ENCODE measurements around the gene CAST. TPM values are rescaled to one million over a fixed set of nuclear protein-coding genes. Genes with fewer than 3 reads are reported as not detected.
A peak's percentile ranks its signal among the peaks of the same experiment; 100 is the strongest.
"Not testable (repeated sequence)": the region's sequence is repeated elsewhere in the genome, so short reads cannot be mapped to it uniquely, and the experiment has no call there.

CAST gene
- total RNA-seq, 1 experiment from 2014 or later, result 35.6 TPM

DNA sequence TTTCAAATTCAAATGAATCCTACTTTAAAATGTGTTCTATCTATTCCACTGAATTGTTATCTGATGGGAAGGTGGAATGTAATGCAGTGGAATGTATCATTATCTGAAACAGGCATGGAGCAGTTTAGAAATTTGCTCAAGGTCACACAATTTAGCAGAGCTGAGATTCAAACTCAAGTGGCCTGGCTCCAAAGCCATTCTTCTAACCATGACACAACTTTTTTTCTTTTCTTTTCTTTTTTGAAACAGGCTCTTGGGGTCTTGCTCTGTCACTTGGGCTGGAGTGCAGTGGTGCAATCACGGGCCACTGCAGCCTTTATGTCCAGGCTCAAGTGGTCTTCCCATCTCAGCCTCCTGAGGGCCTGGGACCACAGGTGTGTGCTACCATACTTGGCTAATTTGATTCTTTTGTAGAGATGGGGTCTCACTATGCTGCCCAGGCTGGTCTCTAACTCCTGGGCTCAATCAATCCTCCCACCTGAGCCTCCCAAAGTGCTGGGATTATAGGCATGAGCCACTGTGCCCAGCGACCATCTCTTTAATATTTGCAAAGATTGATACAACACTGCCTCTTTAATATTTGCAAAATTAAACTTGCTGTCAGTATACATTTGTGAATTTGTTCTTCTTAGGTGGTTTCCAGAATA lies 50.0 kb downstream of the CAST start:
- no peak for DNase-seq (ENCODE audit: low spot score)

DNA sequence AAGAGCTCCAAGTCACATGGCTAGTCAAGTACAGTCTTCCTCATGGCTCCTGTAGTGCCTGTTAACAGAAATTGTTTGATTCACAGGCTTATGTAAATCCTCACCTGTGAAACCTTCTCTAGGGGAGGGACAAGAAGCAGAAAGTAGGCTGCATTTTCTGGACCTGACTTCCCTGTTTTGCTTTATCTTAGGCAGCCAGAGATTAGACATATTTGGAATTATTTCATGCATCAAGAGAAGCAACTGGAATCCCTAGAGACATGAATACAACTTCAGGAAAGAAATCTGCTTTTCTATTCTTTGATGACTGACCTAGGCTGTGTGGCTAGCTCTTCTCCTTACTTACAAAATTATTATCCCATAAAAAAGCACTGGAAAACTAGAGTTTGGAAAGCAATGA lies 52.3 kb downstream of the CAST start:
- no peak for DNase-seq (ENCODE audit: low spot score)

DNA sequence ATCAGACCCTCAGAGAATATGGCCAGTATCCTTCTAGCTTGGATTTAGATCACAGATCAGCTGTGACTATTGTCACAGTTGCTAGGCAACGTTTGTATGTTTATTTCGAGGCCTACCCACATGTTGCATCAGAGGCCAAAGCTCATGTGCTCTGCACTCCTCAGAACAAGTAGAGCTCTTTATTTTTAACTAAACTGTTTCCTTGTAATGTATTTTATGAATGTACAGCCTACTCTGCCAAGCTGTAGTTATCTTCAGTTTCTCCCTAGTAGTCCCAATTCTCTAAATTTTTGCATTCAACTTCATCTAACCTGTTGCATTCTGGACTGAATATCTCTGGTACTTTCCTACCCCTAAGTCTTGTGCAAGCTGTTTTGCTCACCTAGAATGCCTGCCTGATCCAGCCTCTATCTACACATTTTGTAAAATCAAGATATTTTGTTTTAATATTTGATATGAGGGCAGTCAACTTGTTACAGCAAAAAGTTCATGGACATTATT lies 52.8 kb downstream of the CAST start:
- DNase-seq (ENCODE audit: low spot score), result peak; percentile 93

DNA sequence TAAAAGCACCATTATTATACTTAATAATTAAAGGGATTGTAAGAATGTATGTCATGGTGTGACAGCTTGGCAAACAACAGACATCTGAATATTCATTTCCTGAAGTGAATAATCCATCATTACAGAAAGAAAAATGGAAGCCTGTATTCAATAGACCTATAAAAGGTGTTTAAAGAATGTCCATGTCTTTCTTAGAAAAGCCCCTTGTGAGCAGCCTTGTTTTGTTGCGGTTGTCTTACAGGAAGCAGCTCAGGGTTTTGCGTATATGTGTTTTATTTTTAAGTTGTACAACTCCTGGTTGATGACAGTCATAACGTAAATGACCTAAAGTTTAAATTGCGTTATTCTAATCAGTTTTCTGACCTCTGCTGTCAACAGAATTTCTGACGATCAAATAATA lies 53.8 kb downstream of the CAST start:
- DNase-seq (ENCODE audit: low spot score), result no peak

DNA sequence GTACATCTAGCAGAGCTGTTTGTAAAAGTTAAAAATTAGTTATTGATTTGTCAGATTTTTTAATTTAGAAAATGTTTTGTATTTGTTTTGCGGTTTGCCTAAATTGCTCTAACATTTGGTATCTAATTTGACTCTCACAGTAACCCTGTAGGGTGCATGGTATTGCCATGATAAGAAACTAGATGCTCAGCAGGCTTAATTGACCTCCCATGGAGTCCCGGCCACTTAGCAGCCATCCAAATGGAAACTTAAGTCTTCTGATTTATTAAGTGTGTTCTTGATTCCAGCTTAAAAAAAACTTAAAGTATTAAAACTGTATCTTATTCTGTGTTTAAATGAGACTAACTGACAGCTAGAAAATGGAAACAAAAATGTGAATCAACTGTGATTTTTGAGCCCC lies 54.5 kb downstream of the CAST start:
- DNase-seq (ENCODE audit: low spot score), result no peak

DNA sequence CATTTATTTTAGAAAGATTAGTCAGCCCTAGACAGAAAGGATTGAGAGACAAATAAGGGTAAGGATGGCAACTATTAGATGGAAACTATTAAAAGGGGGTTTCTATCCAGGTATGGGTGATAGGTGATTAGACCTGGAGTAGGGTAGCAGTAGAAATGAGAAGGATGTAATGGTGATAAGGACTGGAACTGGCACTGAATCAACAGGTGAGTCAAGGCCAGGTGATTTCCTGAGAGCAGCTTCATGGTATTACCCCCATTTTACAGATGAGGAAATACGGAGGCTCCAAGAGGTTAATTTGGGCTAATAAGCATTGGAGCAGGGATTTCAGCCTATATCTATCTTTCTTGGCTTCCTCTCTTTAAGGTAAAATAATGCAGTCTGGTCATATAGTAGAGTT lies 55.7 kb downstream of the CAST start:
- peak; percentile 38 for DNase-seq (ENCODE audit: low spot score)

DNA sequence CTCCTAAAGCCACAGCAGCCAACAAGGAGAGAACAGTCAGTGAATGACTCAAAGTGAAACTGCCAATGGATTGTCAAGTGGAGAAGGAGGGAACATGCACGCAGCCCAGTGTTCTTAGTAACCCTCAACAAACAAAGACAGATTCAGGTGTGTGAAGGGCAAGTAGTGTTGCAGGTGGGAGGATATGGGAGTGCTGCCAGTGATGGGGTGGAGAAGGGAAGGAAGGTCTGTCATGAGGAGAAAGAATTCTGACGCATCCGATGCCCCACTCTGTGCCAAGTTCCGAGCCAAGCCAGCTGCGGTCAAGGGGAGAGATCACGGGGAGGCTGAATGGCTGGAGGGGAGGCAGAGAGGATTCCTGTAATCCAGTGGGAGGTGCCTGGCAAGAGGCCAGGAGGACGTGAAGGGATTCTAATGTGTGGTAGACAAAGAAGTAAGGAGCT lies 56.5 kb downstream of the CAST start:
- peak; percentile 90 for DNase-seq (ENCODE audit: low spot score)

DNA sequence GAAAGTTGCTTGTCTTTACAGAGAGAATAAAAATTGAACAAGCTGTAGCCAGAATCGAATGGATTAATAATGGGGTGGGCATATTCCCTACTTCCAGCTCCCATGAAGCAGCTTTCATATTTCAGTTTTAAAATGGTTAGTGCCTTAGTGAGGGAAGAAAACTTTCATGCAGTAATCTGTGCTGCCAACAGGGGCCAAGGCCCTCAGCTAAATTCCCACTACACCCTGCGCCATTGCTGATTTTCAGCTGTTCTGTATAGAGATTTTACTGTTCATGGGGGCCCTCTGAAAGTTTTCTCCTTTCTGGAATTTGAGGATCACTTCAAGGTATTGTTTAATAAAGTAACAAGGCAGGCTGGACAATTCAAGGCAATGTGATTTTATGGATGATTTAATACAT lies 58.2 kb downstream of the CAST start:
- DNase-seq (ENCODE audit: low spot score), result no peak

DNA sequence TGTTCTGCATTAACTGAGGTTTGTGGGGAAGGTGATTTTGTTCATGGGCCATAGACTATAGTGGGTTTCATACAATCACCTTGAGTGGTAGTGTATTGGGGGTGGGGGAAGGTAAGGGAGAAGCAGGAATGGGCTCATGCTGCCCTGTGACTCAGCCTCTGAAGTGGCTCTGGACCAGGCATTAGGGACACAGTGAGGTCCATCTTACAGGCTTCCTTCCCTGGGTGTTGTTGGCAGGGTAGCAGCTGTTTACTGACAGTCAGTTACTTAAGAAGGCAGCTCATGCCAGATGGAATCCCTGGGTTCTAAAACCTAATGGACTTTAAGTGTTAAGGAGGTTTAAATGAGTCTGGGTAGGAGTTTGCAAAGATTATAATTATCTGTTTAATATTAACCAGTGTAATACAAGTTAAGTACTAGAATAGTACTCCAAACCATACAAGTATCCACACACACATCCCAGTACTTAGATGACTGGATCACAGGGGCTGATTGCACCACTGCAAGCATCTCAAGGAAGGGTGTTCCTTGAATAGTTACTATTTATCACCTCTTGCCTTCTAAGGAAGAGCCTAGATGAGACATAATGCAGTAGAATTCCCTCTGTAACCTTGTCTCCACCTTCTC lies 59.3 kb downstream of the CAST start:
- DNase-seq (ENCODE audit: low spot score), result no peak

DNA sequence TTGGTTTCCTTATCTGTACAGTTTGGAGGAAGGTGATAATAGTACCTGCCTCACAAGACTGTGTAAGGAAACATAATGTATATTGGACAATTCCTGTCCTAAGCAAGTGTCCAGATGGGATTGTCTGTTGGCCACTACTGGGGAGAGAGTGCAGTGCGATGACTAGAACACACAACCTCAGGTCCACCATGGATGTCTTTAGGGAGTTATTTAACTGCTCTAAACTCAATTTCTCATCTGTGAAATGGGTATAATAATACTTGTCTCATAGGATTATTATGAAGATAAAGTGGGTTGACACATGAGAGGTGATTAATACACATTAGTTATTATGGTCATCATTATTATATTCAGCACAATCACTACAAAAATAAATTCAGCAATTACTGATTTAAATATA lies 63.1 kb downstream of the CAST start:
- DNase-seq (ENCODE audit: low spot score), result no peak

DNA sequence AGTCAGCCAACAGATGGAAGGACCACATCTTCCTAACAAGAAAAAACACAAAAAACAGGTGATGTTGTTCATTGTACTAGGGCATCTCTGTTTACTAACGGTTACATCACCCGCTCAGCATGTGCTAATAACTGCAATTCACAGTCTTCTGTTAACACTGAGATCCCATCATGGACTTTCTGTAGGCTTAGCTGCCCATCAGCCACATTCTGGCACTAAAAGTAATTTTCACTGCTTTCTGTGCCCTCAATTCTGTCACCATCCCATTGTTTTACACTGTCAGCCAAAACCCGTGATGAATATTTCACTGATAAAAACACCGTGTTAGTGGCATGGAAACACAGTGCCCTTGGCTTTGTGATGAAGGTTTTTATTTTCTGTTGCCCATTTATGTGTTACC lies 64.6 kb downstream of the CAST start:
- no peak for DNase-seq (ENCODE audit: low spot score)

DNA sequence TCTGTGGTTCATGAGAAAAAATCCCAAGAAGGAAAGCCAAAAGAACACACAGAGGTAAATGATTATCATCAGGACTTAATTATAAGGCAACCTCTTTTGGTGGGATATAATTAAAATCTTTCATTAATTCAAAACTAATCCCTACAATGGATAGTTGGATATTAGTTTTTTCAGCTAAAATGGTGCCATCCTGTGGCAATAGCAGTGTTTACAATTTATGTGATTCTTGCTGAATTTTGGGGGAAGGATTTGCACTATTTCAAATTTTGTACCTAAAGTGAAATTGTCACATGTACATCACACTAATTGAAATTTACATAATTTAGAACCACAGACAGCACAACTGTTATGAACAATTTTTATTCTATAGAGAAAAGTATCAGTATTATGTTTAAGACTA lies 67.0 kb downstream of the CAST start:
- DNase-seq (ENCODE audit: low spot score), result peak; percentile 12

DNA sequence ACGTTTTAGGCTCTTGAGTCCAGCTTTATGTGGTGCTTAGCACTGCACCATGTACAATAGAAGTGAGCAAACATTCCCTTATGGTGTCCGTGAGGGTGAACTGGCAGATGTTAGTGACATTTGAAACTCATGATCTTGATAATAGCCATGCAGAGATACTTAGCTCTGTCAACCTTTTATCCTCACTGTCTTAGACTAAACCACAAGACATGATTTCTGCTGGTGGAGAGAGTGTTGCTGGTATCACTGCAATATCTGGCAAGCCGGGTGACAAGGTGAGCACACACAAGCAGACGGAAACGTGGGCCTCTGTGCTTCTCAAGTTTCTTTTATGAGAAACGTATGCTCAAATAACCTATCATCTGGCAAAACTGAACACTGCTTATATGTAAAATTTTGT lies 68.4 kb downstream of the CAST start:
- DNase-seq (ENCODE audit: low spot score), result no peak

DNA sequence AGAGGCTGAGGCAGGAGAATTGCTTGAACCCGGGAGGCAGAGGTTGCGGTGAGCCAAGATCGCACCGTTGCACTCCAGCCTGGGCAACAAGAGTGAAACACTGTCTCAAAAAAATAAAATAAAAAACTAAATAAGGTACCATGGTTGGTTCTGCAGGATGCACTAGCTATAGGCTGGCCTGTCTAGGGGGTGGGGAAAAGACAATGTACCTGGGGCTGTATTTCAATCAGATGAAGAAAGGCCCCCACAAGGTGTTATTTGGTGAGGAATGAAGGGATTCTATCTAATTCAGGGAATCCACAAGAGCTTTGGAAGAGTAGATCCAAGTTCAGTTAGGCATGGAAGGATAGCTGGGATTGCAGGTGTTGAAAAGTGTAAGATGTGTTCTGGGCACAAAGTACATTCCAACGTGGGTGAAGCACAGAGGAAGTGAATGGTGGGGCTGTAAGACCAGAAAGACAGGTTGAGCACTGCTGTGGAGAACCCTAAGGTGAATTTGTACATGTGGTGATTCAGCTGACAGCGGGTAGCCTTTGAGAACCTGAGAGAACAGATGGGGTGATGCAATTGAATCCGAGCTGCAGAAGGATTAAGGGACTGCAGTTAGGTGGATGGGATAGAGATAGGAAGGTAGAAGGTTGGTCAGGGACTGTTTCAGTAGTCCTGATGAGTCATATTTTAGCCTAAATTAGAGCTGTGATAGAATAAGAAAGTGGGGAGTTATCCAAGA lies 71.8 kb downstream of the CAST start:
- DNase-seq (ENCODE audit: low spot score), result peak; percentile 93

DNA sequence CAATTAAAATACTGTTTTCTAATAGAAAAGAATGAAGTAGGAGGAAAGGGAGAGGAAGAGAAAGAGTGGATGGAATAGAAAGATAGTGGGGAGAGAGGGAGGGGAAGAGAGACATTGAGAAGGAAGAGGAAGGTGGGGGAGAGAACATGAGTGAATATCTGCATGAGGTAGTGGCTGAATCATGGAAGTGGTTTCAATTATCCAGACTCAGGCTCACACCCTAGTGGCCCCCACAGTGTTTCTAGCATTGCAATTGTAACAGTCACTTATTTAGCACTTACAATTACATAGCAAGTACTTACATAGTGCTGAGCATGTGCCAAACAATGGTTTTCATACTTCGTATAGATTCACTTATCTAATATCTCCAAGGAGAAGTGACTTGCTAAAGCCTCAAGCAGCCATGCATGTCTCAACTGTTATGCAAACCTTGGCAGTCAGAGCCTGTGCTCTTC lies 72.7 kb downstream of the CAST start:
- no peak for DNase-seq (ENCODE audit: low spot score)

DNA sequence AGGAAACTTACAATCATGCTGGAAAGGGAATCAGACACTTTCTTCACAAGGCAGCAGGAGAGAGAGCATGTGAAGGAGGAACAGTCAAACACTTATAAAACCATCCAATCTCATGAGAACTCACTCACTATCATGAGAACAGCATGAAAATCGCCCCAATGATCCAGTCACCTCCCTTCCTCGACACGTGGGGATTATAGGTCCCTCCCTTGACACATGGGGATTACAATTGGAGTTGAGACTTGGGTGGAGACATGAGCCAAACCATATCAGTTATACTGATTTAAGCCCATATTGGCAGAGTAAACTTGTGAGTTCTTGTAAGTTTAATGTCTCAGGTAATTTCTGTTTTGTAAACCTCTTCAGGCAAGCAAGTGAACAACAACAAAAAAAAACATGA lies 74.8 kb downstream of the CAST start:
- DNase-seq (ENCODE audit: low spot score), result no peak

DNA sequence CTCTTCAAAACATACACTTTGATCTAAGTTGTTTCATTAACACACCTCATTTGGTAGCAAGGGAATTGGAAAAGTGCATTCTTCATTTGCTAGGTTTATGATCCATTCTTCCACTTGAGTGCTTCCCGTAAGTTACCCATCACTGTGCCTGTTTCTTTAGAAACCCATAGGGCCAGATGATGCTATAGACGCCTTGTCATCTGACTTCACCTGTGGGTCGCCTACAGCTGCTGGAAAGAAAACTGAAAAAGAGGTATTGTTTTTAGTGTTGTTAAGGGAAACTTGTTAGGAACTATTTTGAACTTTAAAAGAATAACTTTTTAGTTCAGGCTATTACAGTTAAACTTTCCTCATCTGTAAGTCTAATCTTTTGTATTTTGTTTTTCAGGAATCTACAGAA lies 78.9 kb downstream of the CAST start:
- no peak for DNase-seq (ENCODE audit: low spot score)

DNA sequence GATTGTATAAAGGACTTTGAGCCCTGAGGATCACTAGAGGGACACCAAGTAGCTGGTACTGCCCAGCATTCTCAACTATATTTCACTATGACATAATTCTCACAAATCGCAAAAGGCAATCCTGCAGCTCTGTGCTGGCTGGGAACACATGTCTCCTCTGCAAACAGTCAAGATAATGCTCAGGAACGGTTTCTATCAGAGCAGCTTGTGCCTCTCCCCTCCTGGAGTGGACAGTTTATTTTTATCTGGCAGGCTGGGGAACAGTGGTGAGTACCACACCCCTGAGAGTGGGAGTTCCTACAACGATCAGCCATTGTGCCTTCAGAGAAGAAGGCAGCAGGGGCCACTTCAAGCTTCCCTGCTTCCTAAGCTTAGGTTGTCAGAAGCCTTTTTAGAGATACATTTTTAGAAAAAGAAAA lies 79.7 kb downstream of the CAST start:
- DNase-seq (ENCODE audit: low spot score), result no peak

DNA sequence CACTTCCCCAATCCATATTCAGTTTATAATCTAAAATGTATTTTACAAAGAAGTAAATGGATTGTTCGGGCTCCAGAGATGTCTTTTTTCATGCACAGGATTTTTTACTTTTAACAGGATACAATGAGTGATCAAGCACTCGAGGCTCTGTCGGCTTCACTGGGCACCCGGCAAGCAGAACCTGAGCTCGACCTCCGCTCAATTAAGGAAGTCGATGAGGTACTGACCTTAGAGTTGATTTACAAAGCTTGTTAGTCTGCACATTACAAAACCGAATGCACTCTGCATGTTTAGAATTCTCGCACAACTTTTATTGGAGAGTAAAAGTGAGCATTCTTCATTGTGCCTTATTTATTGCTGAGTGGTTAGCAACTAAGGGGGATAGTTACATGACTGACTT lies 80.4 kb downstream of the CAST start:
- DNase-seq (ENCODE audit: low spot score), result no peak

DNA sequence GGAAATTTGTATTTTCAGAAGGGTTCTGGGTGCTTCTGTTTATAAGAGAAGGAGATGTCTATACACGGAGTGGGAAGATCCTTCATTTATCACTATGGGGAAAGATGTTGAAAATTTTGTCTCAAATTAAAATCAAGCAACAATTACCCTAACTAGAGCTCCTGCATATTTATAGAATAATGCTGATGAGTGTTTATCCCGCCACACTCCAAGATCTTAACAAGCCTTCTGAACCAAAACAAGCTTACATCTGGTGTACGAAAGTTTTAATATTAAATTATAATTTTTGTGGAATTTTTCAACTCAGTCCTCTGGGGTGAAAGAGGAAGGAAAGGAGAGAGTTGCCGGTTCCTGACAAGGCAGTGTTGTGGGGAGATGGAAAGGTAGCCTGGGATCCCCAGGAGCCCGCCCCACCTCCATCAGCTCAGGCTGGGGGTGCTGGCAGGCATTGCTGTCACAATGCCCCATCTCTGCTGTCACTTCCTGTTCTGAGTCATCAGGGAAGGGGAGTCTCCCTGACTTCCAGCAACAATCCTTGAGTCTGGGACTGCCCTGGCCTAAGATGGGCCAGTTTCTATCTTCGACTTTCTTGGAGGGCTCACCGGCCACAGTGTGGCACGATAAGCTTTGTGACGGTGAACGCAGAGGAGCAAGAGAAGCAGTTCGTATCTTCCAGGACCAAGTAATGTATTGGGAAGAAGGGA lies 81.0 kb downstream of the CAST start:
- DNase-seq (ENCODE audit: low spot score), result no peak

DNA sequence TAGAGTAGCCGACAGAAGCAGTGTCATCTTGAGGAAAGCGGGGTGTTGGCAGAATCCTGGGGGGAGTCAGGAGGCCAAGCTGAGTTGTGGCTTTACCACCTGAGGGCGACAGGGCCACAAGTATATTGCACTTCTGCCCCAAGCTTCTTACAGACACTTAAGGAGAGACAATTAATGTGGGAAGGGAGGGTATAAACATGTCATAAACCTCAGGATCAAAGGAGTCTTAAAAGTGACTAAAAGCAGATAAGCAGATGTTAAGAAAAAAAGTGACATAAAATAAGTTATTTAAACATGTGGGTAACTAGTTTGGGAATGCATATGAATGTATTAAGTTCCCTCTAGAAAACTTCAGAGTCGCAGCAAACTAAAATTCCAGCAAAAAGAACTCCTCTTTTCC lies 81.6 kb downstream of the CAST start:
- DNase-seq (ENCODE audit: low spot score), result no peak

DNA sequence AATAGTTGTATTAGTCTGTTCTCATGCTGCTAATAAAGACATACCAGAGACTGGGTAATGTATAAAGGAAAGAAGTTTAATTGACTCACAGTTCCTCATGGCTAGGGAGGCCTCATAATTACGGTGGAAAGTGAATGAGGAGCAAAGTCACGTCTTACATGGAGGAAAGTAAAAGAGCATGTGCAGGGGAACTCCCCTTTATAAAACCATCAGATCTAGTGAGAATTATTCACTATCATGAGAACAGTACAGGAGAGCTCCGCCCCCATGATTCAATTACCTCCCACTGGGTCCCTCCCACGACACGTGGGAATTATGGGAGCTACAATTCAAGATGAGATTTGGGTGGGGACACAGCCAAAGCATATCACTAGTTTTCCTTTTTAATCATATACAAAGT lies 82.0 kb downstream of the CAST start:
- DNase-seq (ENCODE audit: low spot score), result not testable (repeated sequence)

Measured in HT-29 (cell line).